ENCODE measurements around the gene NTRK3.

- TF ChIP-seq CTCF (conservative IDR thresholded peaks at IDR 0.05; ENCODE audit: low read length): no peak
- TF ChIP-seq EZH2phosphoT487 (IDR thresholded peaks at IDR 0.05; ENCODE audit: borderline replicate concordance): no peak
These were observed 52.0 kb downstream of the NTRK3 start for GRCh38 chr15:88204584-88204983.

Measured in Loucy (cell line).